ENCODE data around the gene JCHAIN.

The JCHAIN gene

GRCh38 chr4:70712150-70712549 is 45.8 kb upstream of the JCHAIN start:
- CTCF ChIA-PET, result interaction anchor here (1.1 kb wide), 1 partner anchor 12 kb away, joined by 4 read pairs; no protein-coding TSS in a partner anchor
- H3K4me3 ChIP-seq (ENCODE audit: low read depth, low read length), result no peak overlapping the region
- no peak for DNase-seq (ENCODE audit: low read depth, low spot score)
- POLR2A ChIA-PET, result no interaction called here
- TF ChIP-seq, protein P1, sequence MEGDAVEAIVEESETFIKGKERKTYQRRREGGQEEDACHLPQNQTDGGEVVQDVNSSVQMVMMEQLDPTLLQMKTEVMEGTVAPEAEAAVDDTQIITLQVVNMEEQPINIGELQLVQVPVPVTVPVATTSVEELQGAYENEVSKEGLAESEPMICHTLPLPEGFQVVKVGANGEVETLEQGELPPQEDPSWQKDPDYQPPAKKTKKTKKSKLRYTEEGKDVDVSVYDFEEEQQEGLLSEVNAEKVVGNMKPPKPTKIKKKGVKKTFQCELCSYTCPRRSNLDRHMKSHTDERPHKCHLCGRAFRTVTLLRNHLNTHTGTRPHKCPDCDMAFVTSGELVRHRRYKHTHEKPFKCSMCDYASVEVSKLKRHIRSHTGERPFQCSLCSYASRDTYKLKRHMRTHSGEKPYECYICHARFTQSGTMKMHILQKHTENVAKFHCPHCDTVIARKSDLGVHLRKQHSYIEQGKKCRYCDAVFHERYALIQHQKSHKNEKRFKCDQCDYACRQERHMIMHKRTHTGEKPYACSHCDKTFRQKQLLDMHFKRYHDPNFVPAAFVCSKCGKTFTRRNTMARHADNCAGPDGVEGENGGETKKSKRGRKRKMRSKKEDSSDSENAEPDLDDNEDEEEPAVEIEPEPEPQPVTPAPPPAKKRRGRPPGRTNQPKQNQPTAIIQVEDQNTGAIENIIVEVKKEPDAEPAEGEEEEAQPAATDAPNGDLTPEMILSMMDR (IDR thresholded peaks at IDR 0.05; ENCODE audit: insufficient read depth, low read length, missing control alignments), result no peak

GRCh38 chr4:70711599-70711998 is 45.3 kb upstream of the JCHAIN start:
- H3K4me3 ChIP-seq (ENCODE audit: low read depth, low read length), result no peak overlapping the region
- TF ChIP-seq, protein P1 (IDR thresholded peaks at IDR 0.05; ENCODE audit: insufficient read depth, low read length, missing control alignments), result no peak
- ChIA-PET POLR2A (no interaction called here), CTCF (no interaction called here)
- no peak for DNase-seq (ENCODE audit: low read depth, low spot score)

DNA sequence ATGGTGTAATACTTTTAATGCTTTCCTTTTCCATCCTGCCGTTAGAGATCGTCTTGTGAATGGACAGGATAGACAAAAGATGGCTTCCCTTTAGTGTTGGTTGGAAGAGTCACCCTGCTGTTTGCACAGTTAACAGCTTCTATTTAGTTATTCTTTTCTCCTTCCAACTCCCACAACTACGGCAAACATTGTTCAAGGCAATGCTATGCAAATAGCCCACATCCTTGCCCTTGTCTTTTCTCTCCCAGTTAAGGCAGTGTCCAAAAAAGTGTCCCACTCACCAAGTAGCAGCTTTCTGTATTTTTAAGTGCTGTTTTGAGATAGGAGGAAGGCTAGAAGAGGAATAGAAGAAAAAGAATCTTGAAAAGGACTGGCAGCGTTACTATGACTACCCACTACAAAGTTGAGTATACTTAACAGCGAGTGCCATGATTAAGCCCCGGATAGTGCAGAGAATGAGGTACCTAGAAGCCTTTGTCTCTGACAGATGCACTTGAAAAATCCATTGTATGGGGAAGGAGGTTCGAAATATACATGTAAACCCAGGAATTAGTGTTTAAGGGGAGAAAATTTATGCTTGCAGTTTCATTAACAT is 43.4 kb upstream of the JCHAIN start:
- TF ChIP-seq, protein P1 (IDR thresholded peaks at IDR 0.05; ENCODE audit: insufficient read depth, low read length, missing control alignments), result no peak

GRCh38 chr4:70706516-70706915 is 40.2 kb upstream of the JCHAIN start:
- TF ChIP-seq, protein P1 (IDR thresholded peaks at IDR 0.05; ENCODE audit: insufficient read depth, low read length, missing control alignments), result no peak
- CTCF ChIA-PET, result interaction anchor here (1.0 to 3.7 kb wide), 4 partner anchors 13 to 55 kb away, joined by 3 to 31 read pairs (median 10); partner anchors contain the start of gene UTP3

More for the DNA sequence above, 43.4 kb upstream of the JCHAIN start:
- ChIA-PET POLR2A (no interaction called here), CTCF (no interaction called here)
- DNase-seq (ENCODE audit: low read depth, low spot score), result no peak
- no peak overlapping the region for H3K4me3 ChIP-seq (ENCODE audit: low read depth, low read length)

DNA sequence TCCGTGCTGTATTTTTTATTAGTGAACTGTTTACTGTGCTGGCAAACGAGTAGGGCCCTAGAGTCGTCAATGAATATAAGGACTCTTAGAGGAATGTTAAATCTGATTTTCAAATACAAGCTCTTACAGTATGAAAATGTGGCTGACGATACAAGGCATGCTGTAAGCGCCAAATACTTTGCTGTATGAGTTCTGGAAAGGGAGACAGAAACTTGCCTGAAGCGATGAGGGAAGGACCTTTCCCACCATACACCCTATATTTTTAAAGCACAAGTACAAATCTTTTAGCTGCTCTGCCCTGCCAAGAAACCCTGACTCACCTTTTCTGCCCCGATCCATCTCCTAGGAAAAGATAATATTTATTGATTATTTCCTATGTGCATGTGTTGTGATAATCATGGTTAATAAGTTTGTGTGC is 39.7 kb upstream of the JCHAIN start:
- ChIA-PET POLR2A (interaction anchor here (0.9 kb wide), 1 partner anchor 10 kb away, joined by 3 read pairs; no protein-coding TSS in a partner anchor), CTCF (interaction anchor here (1.0 to 3.7 kb wide), 4 partner anchors 13 to 54 kb away, joined by 3 to 31 read pairs (median 10); partner anchors contain the start of gene UTP3)
- DNase-seq (ENCODE audit: low read depth, low spot score), result no peak
- H3K4me3 ChIP-seq (ENCODE audit: low read depth, low read length), result peak overlapping the region; percentile 69
- TF ChIP-seq, protein P1 (IDR thresholded peaks at IDR 0.05; ENCODE audit: insufficient read depth, low read length, missing control alignments), result no peak

More at GRCh38 chr4:70706516-70706915, 40.2 kb upstream of the JCHAIN start:
- no peak for DNase-seq (ENCODE audit: low read depth, low spot score)
- peak overlapping the region; percentile 69 for H3K4me3 ChIP-seq (ENCODE audit: low read depth, low read length)
- POLR2A ChIA-PET, result interaction anchor here (0.9 kb wide), 1 partner anchor 10 kb away, joined by 3 read pairs; no protein-coding TSS in a partner anchor

DNA sequence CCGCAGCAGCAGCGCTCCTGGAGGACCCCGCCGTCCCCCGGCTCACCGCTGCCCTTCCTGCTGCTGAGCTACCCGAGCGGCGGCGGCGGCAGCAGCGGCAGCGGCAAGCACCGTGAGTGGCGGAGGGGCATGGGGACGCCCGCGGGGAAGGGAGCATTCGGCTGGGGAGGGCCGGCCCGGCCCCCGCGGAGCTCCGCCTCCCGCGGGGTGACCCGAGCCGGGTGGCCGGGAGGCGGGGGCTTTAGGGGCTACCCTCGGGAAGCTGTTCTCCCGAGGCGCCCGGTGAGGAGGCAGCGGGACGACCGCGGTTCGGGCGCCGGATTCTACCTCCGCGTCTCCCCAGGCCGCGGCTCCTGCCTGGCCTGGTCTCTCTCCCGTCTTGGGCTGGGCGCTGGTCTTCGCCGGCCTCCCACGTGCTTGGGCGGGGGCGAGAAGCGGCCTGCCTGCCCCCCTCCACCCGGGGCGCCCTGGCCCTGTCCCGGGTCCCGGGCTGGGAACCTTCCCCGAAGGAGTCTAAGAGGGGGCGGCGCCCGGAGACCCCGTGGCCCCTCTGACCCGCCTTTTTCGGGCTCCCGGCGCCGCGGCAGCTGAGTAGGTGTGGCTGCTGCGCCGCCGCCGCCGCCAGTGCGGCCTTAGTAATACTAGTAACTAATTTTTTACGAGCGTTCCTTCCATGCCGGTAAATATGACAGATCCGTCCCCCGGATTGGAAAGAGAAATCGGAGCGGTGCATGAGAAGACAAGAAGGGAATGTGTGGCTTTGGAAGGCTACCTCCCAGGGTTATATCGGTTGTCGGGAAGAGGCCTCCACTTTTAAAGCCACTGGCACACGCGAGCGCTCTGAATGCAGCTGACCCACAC is 39.1 kb upstream of the JCHAIN start:
- DNase-seq (ENCODE audit: low read depth, low spot score), result no peak
- CTCF ChIA-PET, result interaction anchor here (1.0 to 3.7 kb wide), 7 partner anchors 10 to 54 kb away, joined by 3 to 31 read pairs (median 6); partner anchors contain the start of gene UTP3
- POLR2A ChIA-PET, result interaction anchor here (0.6 to 1.4 kb wide), 7 partner anchors 9 to 304 kb away, joined by 3 to 6 read pairs (median 3); partner anchors contain the start of genes GRSF1 and MOB1B

More for the DNA sequence above, 39.1 kb upstream of the JCHAIN start:
- TF ChIP-seq, protein P1 (IDR thresholded peaks at IDR 0.05; ENCODE audit: insufficient read depth, low read length, missing control alignments), result no peak
- H3K4me3 ChIP-seq (ENCODE audit: low read depth, low read length), result peak overlapping the region; percentile 69
